ENCODE data around the gene DDX47.
A peak's percentile ranks its signal among the peaks of the same experiment; 100 is the strongest.

DDX47 gene

GRCh38 chr12:12788131-12788530, 25.0 kb upstream of the DDX47 start:
- H3K4me3 ChIP-seq (ENCODE audit: low read length), result no peak overlapping the region
- DNase-seq (ENCODE audit: low read depth), result no peak
- TF ChIP-seq, protein P1, sequence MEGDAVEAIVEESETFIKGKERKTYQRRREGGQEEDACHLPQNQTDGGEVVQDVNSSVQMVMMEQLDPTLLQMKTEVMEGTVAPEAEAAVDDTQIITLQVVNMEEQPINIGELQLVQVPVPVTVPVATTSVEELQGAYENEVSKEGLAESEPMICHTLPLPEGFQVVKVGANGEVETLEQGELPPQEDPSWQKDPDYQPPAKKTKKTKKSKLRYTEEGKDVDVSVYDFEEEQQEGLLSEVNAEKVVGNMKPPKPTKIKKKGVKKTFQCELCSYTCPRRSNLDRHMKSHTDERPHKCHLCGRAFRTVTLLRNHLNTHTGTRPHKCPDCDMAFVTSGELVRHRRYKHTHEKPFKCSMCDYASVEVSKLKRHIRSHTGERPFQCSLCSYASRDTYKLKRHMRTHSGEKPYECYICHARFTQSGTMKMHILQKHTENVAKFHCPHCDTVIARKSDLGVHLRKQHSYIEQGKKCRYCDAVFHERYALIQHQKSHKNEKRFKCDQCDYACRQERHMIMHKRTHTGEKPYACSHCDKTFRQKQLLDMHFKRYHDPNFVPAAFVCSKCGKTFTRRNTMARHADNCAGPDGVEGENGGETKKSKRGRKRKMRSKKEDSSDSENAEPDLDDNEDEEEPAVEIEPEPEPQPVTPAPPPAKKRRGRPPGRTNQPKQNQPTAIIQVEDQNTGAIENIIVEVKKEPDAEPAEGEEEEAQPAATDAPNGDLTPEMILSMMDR (IDR thresholded peaks at IDR 0.05; ENCODE audit: insufficient read depth, low read depth, low read length, missing control alignments), result no peak

DNA sequence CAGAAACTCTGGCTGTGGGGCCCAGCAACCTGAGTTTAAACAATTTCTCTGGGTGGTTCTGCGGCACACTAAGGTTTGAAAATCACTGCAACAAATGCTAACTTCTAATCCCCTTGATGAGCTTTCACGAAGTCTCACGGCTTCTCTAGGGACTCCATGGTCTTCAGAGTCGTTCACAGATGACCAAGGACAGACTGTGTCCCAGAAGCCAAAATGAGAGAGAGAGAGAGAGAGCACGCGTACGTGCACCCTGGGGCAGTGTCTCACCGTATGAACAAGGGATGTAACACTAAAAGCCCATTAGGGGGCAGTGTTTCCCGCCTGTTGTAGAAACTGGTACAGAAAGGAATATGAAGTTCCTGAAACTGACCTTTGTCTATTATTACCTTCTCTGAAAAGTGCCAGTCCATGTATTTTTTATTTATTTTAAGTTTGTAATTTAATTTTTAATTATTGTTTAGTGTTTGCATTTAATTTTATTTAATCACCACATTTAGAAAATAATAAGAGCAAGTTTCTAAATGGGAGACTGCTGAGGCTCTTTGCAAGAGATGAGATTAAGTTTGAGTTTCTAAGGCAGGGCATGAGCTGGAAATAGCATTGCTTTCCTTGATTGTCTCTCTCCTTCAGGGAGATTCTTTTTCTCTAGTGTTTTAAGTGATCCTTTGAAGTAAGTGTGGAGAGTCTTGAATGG, 24.3 kb upstream of the DDX47 start:
- TF ChIP-seq, protein P1 (IDR thresholded peaks at IDR 0.05; ENCODE audit: insufficient read depth, low read depth, low read length, missing control alignments), result peak; percentile 81
- no peak overlapping the region for H3K4me3 ChIP-seq (ENCODE audit: low read length)
- peak; percentile 88 for DNase-seq (ENCODE audit: low read depth)

DNA sequence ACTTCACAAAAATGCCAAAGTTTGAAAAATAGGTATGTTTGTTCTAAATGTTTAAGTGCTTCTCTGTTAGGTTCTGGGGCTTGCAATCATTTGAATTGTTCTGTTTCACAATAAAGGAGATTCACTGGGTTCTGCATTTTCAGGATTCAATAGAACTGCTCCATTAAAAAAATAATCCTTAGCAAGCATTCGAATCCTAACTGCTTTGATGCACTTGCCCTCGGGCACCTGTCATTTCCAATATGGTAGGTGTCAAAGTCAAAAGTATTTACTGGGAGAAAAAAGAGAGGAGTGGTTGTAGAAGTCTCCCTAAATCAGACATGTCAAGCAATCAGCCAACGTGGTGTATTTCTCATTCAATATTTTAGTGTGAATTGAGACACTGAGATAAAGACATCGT, 22.2 kb upstream of the DDX47 start:
- TF ChIP-seq, protein P1 (IDR thresholded peaks at IDR 0.05; ENCODE audit: insufficient read depth, low read depth, low read length, missing control alignments), result no peak
- H3K4me3 ChIP-seq (ENCODE audit: low read length), result no peak overlapping the region
- DNase-seq (ENCODE audit: low read depth), result no peak

GRCh38 chr12:12791756-12792369, 21.3 kb upstream of the DDX47 start:
- no peak for DNase-seq (ENCODE audit: low read depth)
- no peak overlapping the region for H3K4me3 ChIP-seq (ENCODE audit: low read length)
- TF ChIP-seq, protein P1 (IDR thresholded peaks at IDR 0.05; ENCODE audit: insufficient read depth, low read depth, low read length, missing control alignments), result no peak

- TF ChIP-seq, protein P1 (IDR thresholded peaks at IDR 0.05; ENCODE audit: insufficient read depth, low read depth, low read length, missing control alignments), result no peak
- no peak for DNase-seq (ENCODE audit: low read depth)
- H3K4me3 ChIP-seq (ENCODE audit: low read length), result no peak overlapping the region
Observed at GRCh38 chr12:12792421-12792820, 20.7 kb upstream of the DDX47 start.

DNA sequence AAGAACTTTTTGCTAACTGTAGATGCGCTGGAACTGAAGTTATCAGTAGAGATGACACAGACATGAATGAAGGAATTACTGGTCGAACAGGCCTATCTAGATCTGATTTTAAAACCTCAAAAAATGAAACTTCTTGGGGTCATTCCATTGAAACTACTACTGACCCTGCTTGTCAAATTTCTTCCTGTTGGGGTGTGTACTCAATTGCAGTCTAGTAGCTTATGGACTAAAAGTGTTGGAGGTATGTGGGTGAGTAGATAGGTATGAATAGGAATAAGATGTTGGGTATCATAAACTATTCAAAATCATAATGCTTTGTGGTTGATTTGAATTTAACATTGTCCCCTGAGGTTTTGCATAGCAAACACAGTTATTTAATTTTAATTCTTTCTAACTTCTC, 18.5 kb upstream of the DDX47 start:
- TF ChIP-seq, protein P1 (IDR thresholded peaks at IDR 0.05; ENCODE audit: insufficient read depth, low read depth, low read length, missing control alignments), result no peak
- peak; percentile 40 for DNase-seq (ENCODE audit: low read depth)
- no peak overlapping the region for H3K4me3 ChIP-seq (ENCODE audit: low read length)

DNA sequence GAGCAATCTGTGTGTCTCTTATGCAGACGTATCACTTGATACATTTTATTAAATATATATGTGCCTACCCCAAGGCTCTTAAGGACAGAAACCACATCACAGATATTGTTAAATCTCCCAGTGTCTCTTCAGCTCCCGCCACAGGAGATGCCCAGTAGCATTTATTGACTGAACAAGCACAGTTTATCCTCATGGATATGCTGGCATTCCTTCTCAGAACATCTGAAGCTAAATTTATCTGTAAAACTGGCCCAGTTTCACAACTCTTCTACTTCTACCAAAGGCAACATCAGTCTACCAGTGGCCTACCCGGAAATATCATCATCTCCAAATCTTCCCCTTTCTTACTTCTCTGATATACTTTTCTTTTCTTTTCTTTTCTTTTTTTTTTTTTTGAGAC, 17.0 kb upstream of the DDX47 start:
- H3K4me3 ChIP-seq (ENCODE audit: low read length), result no peak overlapping the region
- TF ChIP-seq, protein P1 (IDR thresholded peaks at IDR 0.05; ENCODE audit: insufficient read depth, low read depth, low read length, missing control alignments), result no peak
- no peak for DNase-seq (ENCODE audit: low read depth)
